H1 (cell line): ENCODE results near the gene MCMBP. TPM values are rescaled to one million over a fixed set of nuclear protein-coding genes. Genes with fewer than 3 reads are reported as not detected.

Source experiments
- E2F6 ChIP-seq: IDR thresholded peaks from 2 replicates; pipeline ENCODE4 v1.6.1; 2012; ENCODE audit warnings: inconsistent platforms
- NANOG ChIP-seq: IDR thresholded peaks from 2 replicates; pipeline ENCODE4 v1.6.1; 2011; ENCODE audit warnings: low read length, low read depth, mild to moderate bottlenecking, inconsistent platforms; ENCODE audit not compliant: insufficient read depth, poor library complexity, severe bottlenecking
- TAF1 ChIP-seq: IDR thresholded peaks from 2 replicates; pipeline ENCODE4 v1.6.1; 2011; ENCODE audit warnings: mild to moderate bottlenecking, low read depth, low read length
- TBP ChIP-seq: IDR thresholded peaks from 2 replicates; pipeline ENCODE4 v1.6.1; 2011; ENCODE audit warnings: low read depth, low read length, improper control_type of control experiment
- TCF12 ChIP-seq: IDR thresholded peaks from 2 replicates; pipeline ENCODE4 v1.6.1; 2011; ENCODE audit warnings: low read depth, mild to moderate bottlenecking, low read length
- polyA plus RNA-seq, 7 experiments: library from polyadenylated mRNA; depleted of rRNA in 3 of 7; stranded (reverse) in 5 of 7; unstranded in 2 of 7; fragments of >200 nt in 5 of 7; fragments of 200-250 nt in 2 of 7; gene quantifications; 1 replicate in 5 of 7; 2 replicates in 1 of 7; 4 replicates in 1 of 7; pipeline versions ENCODE4 v1.2.1 to v1.2.3, GENCODE V29; 2011 to 2013; ENCODE audit warnings: missing spikeins in 2 of 7, mixed read lengths in 2 of 7
- total RNA-seq: library from RNA; stranded (reverse); fragmentation: NEBNext Ultra II Directional; extraction: Animal tissue kit (Norgen Biotek cat#: 25700); gene quantifications from 2 replicates; pipeline ENCODE4 v1.2.1, GENCODE V29; 2021

Gene MCMBP
- total and polyA plus RNA-seq, 2 of the 8 experiments (the other 6 are each of a cell fraction or from before 2014, with no cell fraction given), result 67.3 to 81.7 TPM

GRCh38 chr10:119903946-119904666 lies 31.5 kb upstream of the MCMBP start (continued):
- TF ChIP-seq TAF1, result no peak
- TF ChIP-seq TCF12, result no peak
- TF ChIP-seq NANOG, result no peak
- TF ChIP-seq TBP, result no peak
- no peak for TF ChIP-seq E2F6
